ENCODE results near the gene KIAA0319L. TPM values are rescaled to one million over a fixed set of nuclear protein-coding genes. Genes with fewer than 3 reads are reported as not detected.
A peak's percentile ranks its signal among the peaks of the same experiment; 100 is the strongest.

The KIAA0319L gene
- total RNA-seq, 1 experiment from 2014 or later = 46.4 TPM

- no peak overlapping the region for H2BK120ac ChIP-seq (ENCODE audit: low read depth, low read length, poor library complexity, severe bottlenecking)
- H3K9me3 ChIP-seq (ENCODE audit: control insufficient read depth, low read depth, low read length) = no peaks in the 10 kb centered on the region
- Mint-ChIP-seq H3K9me3 (peaks cover 15 to 19% of the 10 kb centered on the region in 2 experiments; a peak in 4 of 5 replicates), H3K27me3 (ENCODE audit: low read depth) (no peaks in the 10 kb centered on the region), H3K4me3 (no peak overlapping the region), H3K4me1 (peaks cover 29 to 36% of the 10 kb centered on the region in 2 experiments), H3K27ac (peak overlapping the region in 1 of 3 experiments; percentile 19; a peak in 1 of 7 replicates), H3K36me3 (ENCODE audit: insufficient read depth in 1 of 3, low read depth in 3 of 3) (peaks cover 31 to 37% (median 33%) of the 10 kb centered on the region in 3 experiments)
- H3K27me3 ChIP-seq (ENCODE audit: insufficient read depth, low read length) = no peaks in the 10 kb centered on the region
- H3K79me1 ChIP-seq (ENCODE audit: insufficient read depth, low read depth, low read length, poor library complexity, severe bottlenecking) = peaks cover 6% of the 10 kb centered on the region
- no peak overlapping the region for H3K4ac ChIP-seq (ENCODE audit: low read depth, low read length)
- H4K5ac ChIP-seq (ENCODE audit: insufficient read length, low read depth, low read length) = no peak overlapping the region
- H2AFZ ChIP-seq (ENCODE audit: low read length) = no peak overlapping the region
- H3K9ac ChIP-seq (ENCODE audit: extremely low read depth, insufficient read length, low read length) = no peak overlapping the region
- no peak overlapping the region for H3K27ac ChIP-seq (ENCODE audit: insufficient read length, low read depth, low read length)
- no peak overlapping the region for H3K14ac ChIP-seq (ENCODE audit: insufficient read depth, low read length)
- no peak overlapping the region for H2BK5ac ChIP-seq (ENCODE audit: insufficient read length, low read length)
- no peak overlapping the region for H3K4me2 ChIP-seq (ENCODE audit: insufficient read depth, insufficient read length, low read length)
- H3K23ac ChIP-seq (ENCODE audit: insufficient read length, low read depth, low read length) = no peak overlapping the region
- no peaks in the 10 kb centered on the region for H4K20me1 ChIP-seq (ENCODE audit: control insufficient read depth, insufficient read depth, insufficient read length)
- H2BK12ac ChIP-seq (ENCODE audit: insufficient read length, low read depth, low read length) = no peak overlapping the region
- H3K79me2 ChIP-seq (ENCODE audit: insufficient read depth, low read length) = peaks cover 2% of the 10 kb centered on the region; the same call in 1 of the 2 replicates
- H2BK15ac ChIP-seq (ENCODE audit: low read depth, low read length) = no peak overlapping the region
- H3K18ac ChIP-seq (ENCODE audit: insufficient read length, low read depth, low read length) = no peak overlapping the region
- no peak overlapping the region for H3T11ph ChIP-seq (ENCODE audit: low read length)
- DNase-seq = no peak
- H2BK20ac ChIP-seq (ENCODE audit: low read depth, low read length, poor library complexity, severe bottlenecking) = no peak overlapping the region
- no peak overlapping the region for H2AK5ac ChIP-seq (ENCODE audit: insufficient read length, low read length)
- H4K91ac ChIP-seq (ENCODE audit: insufficient read length, low read depth, low read length) = no peak overlapping the region
- H3K23me2 ChIP-seq (ENCODE audit: insufficient read length, low read depth, low read length, poor library complexity, severe bottlenecking) = no peaks in the 10 kb centered on the region
- H3K4me1 ChIP-seq (ENCODE audit: insufficient read depth, low read length) = peaks cover 9% of the 10 kb centered on the region
- H4K8ac ChIP-seq (replicated peaks; ENCODE audit: insufficient read length, low read depth, low read length) = no peak overlapping the region
- H3K56ac ChIP-seq (ENCODE audit: insufficient read length, low read depth, low read length) = no peak overlapping the region
- TF ChIP-seq CTCF (conservative IDR thresholded peaks at IDR 0.05) = no peak
- no CpG with 5 or more reads among the region's 1 CpG for WGBS (ENCODE audit: extremely low coverage, insufficient read length, low lambda C conversion rate)
These were observed 24.5 kb downstream of the KIAA0319L start for GRCh38 chr1:35532497-35533223.

All from H9 (cell line).